HepG2 (cell line): Measurements from ENCODE around the gene CHRM2. TPM values are rescaled to one million over a fixed set of nuclear protein-coding genes. Genes with fewer than 3 reads are reported as not detected.

Experiments used
- ATAC-seq: fragments of 200-7000 bp; cut with Tn5 transposase; 3 replicates; pipeline ENCODE4 v1.9.1; 2020; ENCODE audit warnings: mild to moderate bottlenecking, moderate library complexity
- BruUV-seq: library from RNA; stranded (reverse); fragments of 400-500 nt; replicated peaks from 2 replicates; lab custom pipeline; 2021; lab: Mats Ljungman, UMichigan
- CTCF ChIA-PET: fragments of 300-600 bp; formaldehyde crosslinking; extraction: SDS; loops from one replicate; lab custom pipeline; 2021; ENCODE audit warnings: low total read pairs, inconsistent platforms, low intra/inter-chr PET ratio; lab: Yijun Ruan, JAX
- POLR2A ChIA-PET: fragments of 350-600 bp; sonication (Branson Sonifier 250); formaldehyde crosslinking; loops from one replicate; lab custom pipeline; 2020; ENCODE audit warnings: antibody characterized with exemption, inconsistent platforms; lab: Yijun Ruan, JAX
- DNase-seq: peaks from one replicate; pipeline ENCODE4 v3.0.0-alpha.2; 2015; ENCODE audit warnings: low spot score
- FAIRE-seq: peaks from 3 replicates; lab custom pipeline; 2011; peaks lifted over from hg19 to GRCh38; lab: Jason Lieb, UNC
- H2AFZ ChIP-seq: one replicate; pipeline ENCODE4 v1.6.1; 2011; ENCODE audit warnings: low read length, inconsistent platforms
- H3K27ac ChIP-seq: fragments of 300-600 bp; 3 replicates; pipeline ENCODE4 v1.8.0; 2011; ENCODE audit warnings: mixed run types, mild to moderate bottlenecking, mixed read lengths, low read length, inconsistent platforms; ENCODE audit not compliant: insufficient read depth; ENCODE audit errors: extremely low read length
- H3K27me3 ChIP-seq, 2 experiments: fragments of 200-600 bp in 1 of 2; 2 replicates in 1 of 2; 3 replicates in 1 of 2; pipeline versions ENCODE4 v1.6.0 to v1.8.0; 2011; ENCODE audit warnings: low read length in 2 of 2, mild to moderate bottlenecking in 2 of 2, moderate library complexity in 2 of 2, inconsistent platforms in 1 of 2; ENCODE audit not compliant: insufficient read depth in 2 of 2, control insufficient read depth in 1 of 2
- H3K36me3 ChIP-seq, 2 experiments: fragments of 200-600 bp in 1 of 2; replicated peaks in 1 of 2; 2 replicates in 1 of 2; 3 replicates in 1 of 2; pipeline versions ENCODE4 v1.5.1 to v1.8.0; 2011; ENCODE audit warnings: low read length in 2 of 2, inconsistent platforms in 1 of 2; ENCODE audit not compliant: insufficient read depth in 2 of 2, control insufficient read depth in 1 of 2
- H3K4me1 ChIP-seq: 2 replicates; pipeline ENCODE4 v1.5.1; 2012; ENCODE audit warnings: low read length, inconsistent platforms; ENCODE audit not compliant: insufficient read depth
- H3K4me2 ChIP-seq: 2 replicates; pipeline ENCODE4 v1.6.0; 2011; ENCODE audit warnings: low read depth, low read length, inconsistent platforms
- H3K4me3 ChIP-seq, 3 experiments: fragments of 200-600 bp in 1 of 3; sonication (generic), shearing (Covaris generic) in 1 of 3; replicated peaks in 1 of 3; 2 replicates each; pipeline ENCODE4 v1.5.1; 2011 to 2016; ENCODE audit warnings: low read length in 3 of 3, inconsistent platforms in 2 of 3, low read depth in 2 of 3, mild to moderate bottlenecking in 2 of 3, control low read depth in 1 of 3, mixed read lengths in 1 of 3; ENCODE audit not compliant: insufficient read depth in 1 of 3
- H3K79me2 ChIP-seq: one replicate; pipeline ENCODE4 v1.6.1; 2011; ENCODE audit warnings: low read length, inconsistent platforms; ENCODE audit not compliant: insufficient read depth
- H3K9ac ChIP-seq: 2 replicates; pipeline ENCODE4 v1.6.0; 2011; ENCODE audit warnings: mild to moderate bottlenecking, low read depth, low read length, inconsistent platforms; ENCODE audit not compliant: insufficient read depth
- H3K9me3 ChIP-seq: 2 replicates; pipeline ENCODE4 v1.5.1; 2012; ENCODE audit warnings: mild to moderate bottlenecking, low read length
- H4K20me1 ChIP-seq: 2 replicates; pipeline ENCODE4 v1.6.0; 2011; ENCODE audit warnings: inconsistent platforms, mild to moderate bottlenecking, low read length, moderate library complexity; ENCODE audit not compliant: insufficient read depth
- CEBPB ChIP-seq: IDR thresholded peaks from 2 replicates; pipeline ENCODE4 v1.6.1; 2011; ENCODE audit warnings: low read depth, low read length, improper control_type of control experiment, borderline replicate concordance
- CEBPG ChIP-seq: IDR thresholded peaks from 2 replicates; pipeline ENCODE4 v1.6.1; 2016
- ELF4 ChIP-seq: sonication (generic); formaldehyde crosslinking; IDR thresholded peaks from 2 replicates; pipeline ENCODE4 v1.5.0; 2020; ENCODE audit warnings: missing genetic modification reagents, mild to moderate bottlenecking, moderate library complexity, borderline replicate concordance
- ZFP36L1 ChIP-seq: sonication (generic); formaldehyde crosslinking; IDR thresholded peaks from 2 replicates; pipeline ENCODE4 v1.8.0; 2022; ENCODE audit warnings: mild to moderate bottlenecking, missing genetic modification reagents, moderate library complexity
- ZHX2 ChIP-seq, 2 experiments: sonication (generic) in 1 of 2; formaldehyde crosslinking in 1 of 2; IDR thresholded peaks; 2 replicates each; pipeline versions ENCODE4 v1.6.1 to v1.9.0; 2014 to 2022; ENCODE audit warnings: antibody characterized with exemption in 1 of 2, borderline replicate concordance in 1 of 2, inconsistent platforms in 1 of 2, low read depth in 1 of 2, missing genetic modification reagents in 1 of 2
- WGBS: methylation state at CpG from one replicate; pipeline ENCODE4 v1.1.6; 2017; ENCODE audit warnings: low lambda C conversion rate; 5-methylcytosine and 5-hydroxymethylcytosine counted together
- in situ Hi-C: cut with HindIII; loops from 2 replicates; pipeline ENCODE4 v1.10.0; 2017; ENCODE audit warnings: low pct_unique_long_range_greater_than_20kb; ENCODE audit not compliant: extremely low pct_ligation_motif_present
- intact Hi-C: fragments of 100-400 bp; cut with micrococcal nuclease; formaldehyde crosslinking; loops from one replicate; pipeline ENCODE4 v1.10.0; 2022; ENCODE audit not compliant: unreplicated experiment
- polyA plus RNA-seq, 8 experiments: library from polyadenylated mRNA; depleted of rRNA in 3 of 8; stranded (reverse) in 7 of 8; unstranded in 1 of 8; fragments of >200 nt; fragmentation: Illumina TruSeq in 4 of 8; extraction: Trizol in 4 of 8; gene quantifications; 2 replicates each; pipeline versions ENCODE4 v1.2.1 to v1.2.3, GENCODE V29; 2011 to 2016; ENCODE audit warnings: low read depth in 4 of 8, missing spikeins in 1 of 8, mixed read lengths in 1 of 8; ENCODE audit not compliant: insufficient read depth in 1 of 8
- total RNA-seq, 5 experiments: library from RNA; depleted of rRNA; stranded (reverse); fragments of >200 nt; fragmentation: Illumina TruSeq; extraction: Trizol; gene quantifications; 2 replicates each; pipeline ENCODE4 v1.2.3, GENCODE V29; 2016; ENCODE audit warnings: low read depth in 1 of 5

The CHRM2 gene
- total and polyA plus RNA-seq, 2 of the 13 experiments (the other 11 are each of a cell fraction or from before 2014, with no cell fraction given): not detected

- no peak for TF ChIP-seq ZHX2 (IDR thresholded peaks at IDR 0.05; ENCODE audit: low read depth)
- TF ChIP-seq ZHX2 (CRISPR knock-in tag; IDR thresholded peaks at IDR 0.05; ENCODE audit: borderline replicate concordance): no peak
- no peak for TF ChIP-seq ZFP36L1 (CRISPR knock-in tag)
These were observed 43.9 kb downstream of the CHRM2 start (continued) for GRCh38 chr7:136912339-136912738.

- Histone ChIP-seq H3K9ac (no peak overlapping the region), H3K4me3 (no peak overlapping the region), H4K20me1 (no peaks in the 10 kb centered on the region), H3K27me3 (no peaks in the 10 kb centered on the region), H3K79me2 (no peaks in the 10 kb centered on the region), H3K27ac (no peak overlapping the region), H3K4me2 (no peak overlapping the region), H2AFZ (no peak overlapping the region), H3K9me3 (no peaks in the 10 kb centered on the region), H3K4me1 (no peaks in the 10 kb centered on the region), H3K36me3 (no peaks in the 10 kb centered on the region)
- TF ChIP-seq CEBPB (peak; percentile 94), CEBPG (CRISPR knock-in tag) (peak; percentile 60; the same call in 1 of the 2 replicates), ELF4 (no peak)
- no TSS peak for BruUV-seq
- in situ Hi-C loops: no loop called here
- intact Hi-C loops: no loop called here
- DNase-seq (no peak), FAIRE-seq (no peak), ATAC-seq (no peak)
- WGBS: 21% methylated on average over 3 of the region's 3 CpGs
- POLR2A ChIA-PET: no interaction called here
- CTCF ChIA-PET: no interaction called here
These were observed 45.6 kb downstream of the CHRM2 start for GRCh38 chr7:136914016-136914415.
